RWPE1 (cell line): ENCODE data around the gene ICA1L.

Experiments
- CTCF ChIA-PET: fragments of 350-600 bp; sonication (Branson Sonifier 250); formaldehyde crosslinking; extraction: SDS; loops from one replicate; lab custom pipeline; 2021; lab: Yijun Ruan, JAX
- POLR2A ChIA-PET: fragments of 400-600 bp; formaldehyde crosslinking; extraction: SDS; loops from one replicate; lab custom pipeline; 2020; ENCODE audit warnings: antibody characterized with exemption; ENCODE audit not compliant: low non-redundant PET; lab: Yijun Ruan, JAX
- DNase-seq: peaks from one replicate; pipeline ENCODE4 v3.0.0; 2012; ENCODE audit warnings: low spot score
- H3K27ac ChIP-seq: fragments of 450-650 bp; 2 replicates; pipeline ENCODE4 v1.5.1; 2017
- TF ChIP-seq, protein P1 (sequence below): fragments of 450-650 bp; conservative IDR thresholded peaks from 2 replicates; pipeline ENCODE4 v1.5.1; 2017; ENCODE audit warnings: low read depth, mild to moderate bottlenecking

The ICA1L gene

GRCh38 chr2:202821206-202822160, 50.1 kb downstream of the ICA1L start:
- DNase-seq, result no peak
- ChIA-PET CTCF (no interaction called here), POLR2A (no interaction called here)
- no peak overlapping the region for H3K27ac ChIP-seq
- TF ChIP-seq, protein P1, sequence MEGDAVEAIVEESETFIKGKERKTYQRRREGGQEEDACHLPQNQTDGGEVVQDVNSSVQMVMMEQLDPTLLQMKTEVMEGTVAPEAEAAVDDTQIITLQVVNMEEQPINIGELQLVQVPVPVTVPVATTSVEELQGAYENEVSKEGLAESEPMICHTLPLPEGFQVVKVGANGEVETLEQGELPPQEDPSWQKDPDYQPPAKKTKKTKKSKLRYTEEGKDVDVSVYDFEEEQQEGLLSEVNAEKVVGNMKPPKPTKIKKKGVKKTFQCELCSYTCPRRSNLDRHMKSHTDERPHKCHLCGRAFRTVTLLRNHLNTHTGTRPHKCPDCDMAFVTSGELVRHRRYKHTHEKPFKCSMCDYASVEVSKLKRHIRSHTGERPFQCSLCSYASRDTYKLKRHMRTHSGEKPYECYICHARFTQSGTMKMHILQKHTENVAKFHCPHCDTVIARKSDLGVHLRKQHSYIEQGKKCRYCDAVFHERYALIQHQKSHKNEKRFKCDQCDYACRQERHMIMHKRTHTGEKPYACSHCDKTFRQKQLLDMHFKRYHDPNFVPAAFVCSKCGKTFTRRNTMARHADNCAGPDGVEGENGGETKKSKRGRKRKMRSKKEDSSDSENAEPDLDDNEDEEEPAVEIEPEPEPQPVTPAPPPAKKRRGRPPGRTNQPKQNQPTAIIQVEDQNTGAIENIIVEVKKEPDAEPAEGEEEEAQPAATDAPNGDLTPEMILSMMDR, result no peak

- TF ChIP-seq, protein P1, result no peak
- no peak for DNase-seq
- POLR2A ChIA-PET, result no interaction called here
- CTCF ChIA-PET, result no interaction called here
- no peak overlapping the region for H3K27ac ChIP-seq
Measured at GRCh38 chr2:202818321-202818720, 53.2 kb downstream of the ICA1L start.

DNA sequence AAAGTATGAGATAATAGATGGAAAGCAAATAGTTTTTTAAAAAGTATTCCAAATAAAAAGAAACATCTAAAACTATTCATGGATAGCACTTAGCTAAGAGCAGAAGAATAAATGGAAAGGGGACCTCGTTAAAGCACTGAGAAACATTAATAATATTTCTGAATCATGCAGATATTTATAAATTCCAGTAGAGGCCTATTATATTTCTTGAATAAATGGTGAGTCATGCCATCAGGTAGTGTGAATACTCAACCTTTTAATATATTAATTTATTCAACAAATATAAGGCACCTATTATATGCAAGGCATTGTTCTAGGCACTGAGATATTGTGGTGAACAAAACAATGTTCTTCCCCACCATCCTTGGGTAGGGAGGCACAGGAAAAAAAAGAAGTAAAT, 53.8 kb downstream of the ICA1L start:
- no peak overlapping the region for H3K27ac ChIP-seq
- CTCF ChIA-PET, result no interaction called here
- TF ChIP-seq, protein P1, result no peak
- no peak for DNase-seq
- POLR2A ChIA-PET, result no interaction called here

DNA sequence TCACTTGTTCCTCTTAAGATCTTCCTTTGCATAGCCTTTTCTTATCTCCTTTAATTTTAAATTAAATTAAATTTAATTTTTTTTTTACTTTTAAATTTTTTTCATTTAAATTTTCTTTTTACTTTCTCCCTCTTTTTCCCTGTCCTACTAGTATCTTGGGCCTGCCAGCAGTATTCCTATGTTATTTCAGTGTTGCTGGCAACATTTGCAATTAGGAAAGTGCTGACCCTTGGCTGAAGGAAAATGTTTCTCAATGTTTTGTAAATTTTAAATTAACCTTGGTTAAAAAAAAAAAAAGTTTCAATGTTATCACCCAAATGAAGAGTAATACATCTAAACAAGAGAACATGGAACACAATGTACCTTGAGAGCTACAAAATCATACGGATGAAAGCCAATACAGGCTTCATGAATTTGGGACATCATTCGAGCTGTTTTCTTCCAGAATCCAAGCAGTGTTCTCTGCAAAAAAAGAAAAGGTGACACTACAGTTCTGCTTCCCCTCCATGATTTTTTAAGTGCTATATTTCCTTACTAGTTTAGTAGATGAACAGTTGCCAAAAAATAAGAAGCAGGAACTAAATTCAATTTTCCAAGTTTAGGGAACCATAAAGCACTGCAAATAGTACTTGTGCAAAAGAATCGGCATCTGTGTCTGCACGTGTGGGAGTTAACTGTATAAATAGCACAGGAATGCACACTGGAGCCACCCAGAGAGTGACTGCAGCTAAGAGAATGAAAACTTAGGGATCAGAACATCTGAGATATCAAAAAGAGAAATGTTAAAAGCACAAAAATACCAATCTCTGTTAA, 55.8 kb downstream of the ICA1L start:
- CTCF ChIA-PET, result no interaction called here
- H3K27ac ChIP-seq, result no peak overlapping the region
- POLR2A ChIA-PET, result no interaction called here
- no peak for DNase-seq
- TF ChIP-seq, protein P1, result no peak

GRCh38 chr2:202814226-202814625, 57.3 kb downstream of the ICA1L start:
- CTCF ChIA-PET, result no interaction called here
- DNase-seq, result no peak
- POLR2A ChIA-PET, result no interaction called here
- no peak overlapping the region for H3K27ac ChIP-seq
- TF ChIP-seq, protein P1, result no peak

DNA sequence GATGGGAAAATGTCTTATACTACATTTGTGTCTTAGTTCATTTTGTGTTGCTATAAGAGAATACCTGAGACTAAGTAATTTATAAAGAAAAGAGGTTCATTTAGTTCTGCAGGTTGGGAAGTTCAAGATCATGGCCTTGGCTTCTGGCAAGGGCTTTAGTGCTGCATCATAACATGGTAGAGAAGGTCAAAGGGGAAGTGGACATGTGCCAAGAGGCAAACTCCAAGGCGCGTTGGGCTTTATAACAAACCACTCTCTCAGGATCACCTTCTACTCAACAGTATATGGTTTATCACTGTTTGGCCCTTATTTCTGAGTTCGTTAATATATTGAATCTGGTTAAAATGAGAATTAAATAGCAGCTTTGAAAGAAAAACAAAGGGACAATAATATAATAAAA, 58.2 kb downstream of the ICA1L start:
- POLR2A ChIA-PET, result no interaction called here
- TF ChIP-seq, protein P1, result no peak
- no peak overlapping the region for H3K27ac ChIP-seq
- no peak for DNase-seq
- CTCF ChIA-PET, result no interaction called here
